OCI-LY7 (cell line): ENCODE measurements around the gene CHST3. TPM values are rescaled to one million over a fixed set of nuclear protein-coding genes. Genes with fewer than 3 reads are reported as not detected.

ENCODE experiments used
- BruUV-seq: library from RNA; stranded (reverse); fragments of 400-500 nt; replicated peaks from 2 replicates; lab custom pipeline; 2021; lab: Mats Ljungman, UMichigan
- CTCF ChIA-PET: fragments of 300-600 bp; sonication (Branson Sonifier 250); formaldehyde crosslinking; loops from one replicate; lab custom pipeline; 2022; ENCODE audit warnings: antibody characterized with exemption; ENCODE audit not compliant: unreplicated experiment; lab: Charles Lee
- POLR2A ChIA-PET: fragments of 300-600 bp; sonication (Branson Sonifier 250); formaldehyde crosslinking; loops from one replicate; lab custom pipeline; 2022; ENCODE audit warnings: antibody characterized with exemption; lab: Charles Lee
- DNase-seq: peaks from one replicate; pipeline ENCODE4 v3.0.0-alpha.2; 2015; ENCODE audit warnings: low spot score
- H2AFZ ChIP-seq: fragments of 200-600 bp; sonication (generic), shearing (Covaris generic); 2 replicates; pipeline ENCODE4 v1.6.1; 2014; ENCODE audit warnings: mild to moderate bottlenecking, antibody characterized with exemption, low read length, moderate library complexity
- H3K27ac ChIP-seq: fragments of 200-600 bp; sonication (generic); 2 replicates; pipeline ENCODE4 v1.5.1; 2014; ENCODE audit warnings: mixed run types, low read depth, mild to moderate bottlenecking, moderate library complexity, low read length, inconsistent platforms; ENCODE audit not compliant: poor library complexity, severe bottlenecking
- H3K36me3 ChIP-seq: fragments of 200-600 bp; sonication (generic); 2 replicates; pipeline ENCODE4 v1.6.1; 2014; ENCODE audit warnings: mild to moderate bottlenecking, antibody characterized with exemption, low read length, moderate library complexity, mixed read lengths; ENCODE audit not compliant: insufficient read depth
- H3K4me1 ChIP-seq: fragments of 200-600 bp; sonication (generic); 2 replicates; pipeline ENCODE4 v1.5.1; 2014; ENCODE audit warnings: mild to moderate bottlenecking, low read length; ENCODE audit not compliant: insufficient read depth, poor library complexity, severe bottlenecking
- H3K4me2 ChIP-seq: fragments of 200-600 bp; sonication (generic); 2 replicates; pipeline ENCODE4 v1.6.1; 2014; ENCODE audit warnings: mild to moderate bottlenecking, low read length
- H3K4me3 ChIP-seq: fragments of 200-600 bp; sonication (generic); 2 replicates; pipeline ENCODE4 v1.5.1; 2014; ENCODE audit warnings: mild to moderate bottlenecking, low read depth, low read length; ENCODE audit not compliant: poor library complexity, severe bottlenecking
- H3K79me2 ChIP-seq: fragments of 200-600 bp; sonication (generic); 2 replicates; pipeline ENCODE4 v1.6.1; 2016; ENCODE audit warnings: low read depth, mild to moderate bottlenecking, low read length, moderate library complexity, mixed read lengths; ENCODE audit not compliant: insufficient read depth
- H3K9me2 ChIP-seq: fragments of 200-600 bp; sonication (generic); 2 replicates; pipeline ENCODE4 v1.6.1; 2016; ENCODE audit warnings: mild to moderate bottlenecking, low read length, mixed read lengths; ENCODE audit not compliant: insufficient read depth
- H3K9me3 ChIP-seq: fragments of 200-600 bp; sonication (generic); 2 replicates; pipeline ENCODE4 v1.6.1; 2014; ENCODE audit warnings: mild to moderate bottlenecking, mixed run types, low read length, mixed read lengths
- H4K20me1 ChIP-seq: fragments of 200-600 bp; sonication (generic); 2 replicates; pipeline ENCODE4 v1.6.1; 2014; ENCODE audit warnings: mild to moderate bottlenecking, antibody characterized with exemption, low read length, moderate library complexity, mixed read lengths; ENCODE audit not compliant: insufficient read depth
- CTCF ChIP-seq: fragments of 200-600 bp; sonication (generic); conservative IDR thresholded peaks from 2 replicates; pipeline ENCODE4 v1.5.1; 2014; ENCODE audit warnings: mild to moderate bottlenecking, antibody characterized with exemption, low read length, moderate library complexity, mixed read lengths
- EZH2phosphoT487 ChIP-seq: fragments of 200-600 bp; sonication (generic); IDR thresholded peaks from 2 replicates; pipeline ENCODE4 v1.6.1; 2018; ENCODE audit warnings: low read depth, borderline replicate concordance, mild to moderate bottlenecking, mixed run types, antibody characterized with exemption, low read length, moderate library complexity, mixed read lengths
- intact Hi-C: fragments of 100-400 bp; cut with micrococcal nuclease; formaldehyde crosslinking; loops from one replicate; pipeline ENCODE4 v1.10.0; 2022; ENCODE audit not compliant: unreplicated experiment
- total RNA-seq, 2 experiments: library from RNA; depleted of rRNA in 1 of 2; stranded (reverse); fragments of >200 nt in 1 of 2; shearing (Covaris generic) in 1 of 2; gene quantifications; 2 replicates each; pipeline ENCODE4 v1.2.3, GENCODE V29; 2014 to 2022

CHST3 gene
- total RNA-seq, 2 experiments from 2014 or later = not detected

DNA sequence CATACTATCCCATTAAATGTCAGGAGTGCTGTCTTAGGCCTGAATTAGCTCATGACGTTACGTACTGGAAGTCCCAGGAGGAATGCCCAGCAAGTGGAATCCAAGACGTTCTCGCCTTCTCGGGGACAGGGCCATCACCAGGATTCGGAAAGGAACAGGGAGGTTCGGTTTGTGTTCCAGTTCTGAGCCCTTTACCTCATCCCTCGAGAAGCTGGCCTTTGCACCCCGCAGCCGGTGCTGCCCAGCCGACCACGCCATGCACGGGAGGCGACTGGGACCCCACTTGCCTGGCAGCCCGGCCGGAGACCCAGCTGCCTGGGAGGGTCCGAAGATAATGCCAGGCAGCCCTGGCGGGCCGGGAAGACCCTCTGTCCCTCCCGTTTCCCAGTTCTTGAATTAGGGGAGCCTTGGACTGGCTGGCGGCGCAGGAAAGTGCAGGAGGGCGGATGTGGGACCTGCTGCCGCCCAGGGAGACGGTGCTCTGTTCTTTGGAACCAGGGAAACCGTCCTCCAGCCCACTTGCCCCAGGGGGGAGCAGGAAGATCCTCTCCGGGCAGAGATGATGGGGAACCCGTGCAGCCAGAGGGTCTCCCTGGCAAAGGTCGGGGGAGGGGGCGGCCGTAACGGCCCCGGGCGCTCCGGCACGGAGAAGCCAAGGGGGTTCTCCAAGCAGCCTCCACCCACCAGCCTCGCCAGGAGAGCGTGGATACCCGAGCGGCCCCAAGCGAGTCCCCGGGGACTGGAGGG, 671 bp upstream of the CHST3 start:
- Histone ChIP-seq H3K9me3 (no peaks in the 10 kb centered on the region), H2AFZ (no peak overlapping the region), H3K27ac (no peak overlapping the region), H3K36me3 (no peaks in the 10 kb centered on the region), H3K4me1 (no peaks in the 10 kb centered on the region), H3K9me2 (no peaks in the 10 kb centered on the region), H4K20me1 (no peaks in the 10 kb centered on the region), H3K79me2 (no peaks in the 10 kb centered on the region), H3K4me2 (no peak overlapping the region), H3K4me3 (no peak overlapping the region)
- no TSS peak for BruUV-seq
- intact Hi-C loops = no loop called here
- CTCF ChIA-PET = no interaction called here
- DNase-seq = no peak
- TF ChIP-seq EZH2phosphoT487 (no peak), CTCF (no peak)
- POLR2A ChIA-PET = no interaction called here

GRCh38 chr10:71964743-71965515, 734 bp downstream of the CHST3 start:
- CTCF ChIA-PET = no interaction called here

More at GRCh38 chr10:71964743-71965515, 734 bp downstream of the CHST3 start:
- intact Hi-C loops = no loop called here
- TF ChIP-seq CTCF = no peak
- no peak for TF ChIP-seq EZH2phosphoT487
- H3K9me2 ChIP-seq = no peaks in the 10 kb centered on the region
- H3K79me2 ChIP-seq = no peaks in the 10 kb centered on the region
- no peak overlapping the region for H3K4me2 ChIP-seq
- H3K4me1 ChIP-seq = no peaks in the 10 kb centered on the region
- no peak overlapping the region for H2AFZ ChIP-seq
- H4K20me1 ChIP-seq = no peaks in the 10 kb centered on the region
- H3K27ac ChIP-seq = no peak overlapping the region
- no peaks in the 10 kb centered on the region for H3K36me3 ChIP-seq
- no peak overlapping the region for H3K4me3 ChIP-seq
- POLR2A ChIA-PET = no interaction called here
- DNase-seq = no peak
- no TSS peak for BruUV-seq
- no peaks in the 10 kb centered on the region for H3K9me3 ChIP-seq
